Hematopoietic multipotent progenitor cell treated with erythropoietin and hydrocortisone succinate and interleukin-3 and kit ligand, for 17 days (in vitro differentiated cells): ENCODE measurements around the gene REXO4.
"Not testable (repeated sequence)": the region's sequence is repeated elsewhere in the genome, so short reads cannot be mapped to it uniquely, and the experiment has no call there.

Experiments used
- DNase-seq: peaks from one replicate; pipeline ENCODE4 v3.0.0-alpha.2; 2015; ENCODE audit warnings: low spot score

REXO4 gene

GRCh38 chr9:133417541-133418461 lies at the start of gene REXO4:
REXO4 (minus strand) TSS chr9:133418010; CDS start chr9:133417844, 166 bp downstream.
- peak; percentile 72 for DNase-seq

DNA sequence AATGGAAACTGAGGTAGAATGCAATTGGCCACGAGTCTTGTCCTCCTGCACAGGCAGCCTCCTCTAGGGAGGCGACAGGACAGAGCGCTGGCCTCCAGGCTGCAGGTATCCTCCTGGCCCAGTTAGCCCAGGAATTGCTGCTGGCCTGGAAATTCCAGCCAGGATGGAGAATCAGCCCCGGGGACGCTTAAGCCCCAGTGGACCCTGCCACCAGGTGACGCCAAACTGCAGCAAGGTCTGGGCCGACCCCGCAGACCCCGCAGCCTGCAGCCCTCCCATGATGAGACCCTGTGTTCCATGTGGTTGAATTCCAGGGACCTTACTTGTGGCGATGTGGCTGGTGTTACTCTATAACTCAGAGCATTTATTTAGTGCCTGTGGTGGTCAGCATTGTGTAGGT lies 49.3 kb upstream of the REXO4 start:
- DNase-seq = no peak

GRCh38 chr9:133465984-133466383 lies 48.2 kb upstream of the REXO4 start:
- DNase-seq = no peak

GRCh38 chr9:133464638-133465037 lies 46.8 kb upstream of the REXO4 start:
- DNase-seq = no peak

DNA sequence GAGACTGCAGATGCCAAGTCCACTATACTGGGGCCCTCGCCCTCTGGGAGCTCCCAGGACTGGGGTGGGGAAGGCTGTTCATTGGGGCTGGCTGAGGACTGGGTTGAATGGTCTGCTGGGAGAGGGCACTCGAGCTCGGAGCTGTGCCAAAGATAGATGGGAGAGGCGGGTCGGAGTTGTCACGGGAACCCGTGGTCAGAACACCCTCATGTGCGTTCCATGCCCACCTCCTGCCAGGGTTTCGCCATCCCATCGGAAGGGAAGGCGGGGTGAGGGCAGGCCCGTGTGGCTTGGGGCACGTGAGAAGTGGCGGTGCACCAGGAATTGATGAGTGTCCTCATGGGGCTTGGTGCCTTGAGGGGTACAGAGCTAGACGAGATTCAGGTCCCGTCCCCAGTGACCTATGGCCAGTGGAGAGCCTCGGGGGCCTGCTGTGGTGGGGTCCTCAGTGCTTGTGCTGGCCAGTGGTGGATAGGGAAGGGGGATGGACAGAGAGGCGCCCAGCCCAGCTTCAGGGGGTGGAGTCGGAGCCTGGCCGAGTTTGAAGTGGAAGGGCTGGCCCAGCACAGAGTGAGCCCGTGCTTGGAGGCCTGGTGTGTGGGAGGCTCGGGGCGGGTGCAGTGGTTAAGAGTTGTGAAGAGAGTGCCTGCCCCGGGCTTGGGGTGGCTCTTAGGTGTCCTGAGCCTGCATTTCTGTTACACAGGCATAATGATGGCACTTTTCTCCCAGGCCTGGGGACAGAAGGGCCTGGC lies 46.2 kb upstream of the REXO4 start:
- DNase-seq = no peak

DNA sequence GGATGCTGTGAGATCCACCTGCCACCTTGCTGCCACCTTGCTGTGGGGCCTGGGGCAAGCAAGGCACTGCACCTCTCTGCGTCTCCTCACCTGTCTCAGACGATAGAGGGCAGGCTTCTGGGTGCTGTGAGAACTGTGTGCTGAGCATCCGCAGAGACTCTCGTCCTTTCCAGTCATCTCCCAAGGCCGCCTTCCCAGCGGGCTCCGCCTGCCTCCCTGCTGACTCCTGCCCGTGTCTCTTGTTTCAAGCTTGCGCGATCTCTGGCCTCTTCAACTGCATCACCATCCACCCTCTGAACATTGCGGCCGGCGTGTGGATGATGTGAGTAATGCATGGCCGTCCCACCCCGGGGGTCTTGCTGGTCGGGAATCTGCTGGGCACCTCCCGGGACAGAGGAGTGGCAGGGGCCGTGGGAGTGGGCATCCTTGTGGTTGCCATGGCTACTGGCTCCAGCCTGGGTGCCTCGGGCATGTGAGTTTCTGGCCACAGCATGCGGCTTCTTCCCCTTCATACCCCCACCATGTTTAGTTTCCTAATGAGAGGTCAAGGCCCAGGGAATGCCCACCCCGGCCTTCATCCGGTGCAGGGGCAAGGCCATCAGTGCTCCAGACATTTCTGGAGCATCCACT lies 45.5 kb upstream of the REXO4 start:
- no peak for DNase-seq

- DNase-seq = no peak
Observed at GRCh38 chr9:133461975-133462374, 44.2 kb upstream of the REXO4 start.

DNA sequence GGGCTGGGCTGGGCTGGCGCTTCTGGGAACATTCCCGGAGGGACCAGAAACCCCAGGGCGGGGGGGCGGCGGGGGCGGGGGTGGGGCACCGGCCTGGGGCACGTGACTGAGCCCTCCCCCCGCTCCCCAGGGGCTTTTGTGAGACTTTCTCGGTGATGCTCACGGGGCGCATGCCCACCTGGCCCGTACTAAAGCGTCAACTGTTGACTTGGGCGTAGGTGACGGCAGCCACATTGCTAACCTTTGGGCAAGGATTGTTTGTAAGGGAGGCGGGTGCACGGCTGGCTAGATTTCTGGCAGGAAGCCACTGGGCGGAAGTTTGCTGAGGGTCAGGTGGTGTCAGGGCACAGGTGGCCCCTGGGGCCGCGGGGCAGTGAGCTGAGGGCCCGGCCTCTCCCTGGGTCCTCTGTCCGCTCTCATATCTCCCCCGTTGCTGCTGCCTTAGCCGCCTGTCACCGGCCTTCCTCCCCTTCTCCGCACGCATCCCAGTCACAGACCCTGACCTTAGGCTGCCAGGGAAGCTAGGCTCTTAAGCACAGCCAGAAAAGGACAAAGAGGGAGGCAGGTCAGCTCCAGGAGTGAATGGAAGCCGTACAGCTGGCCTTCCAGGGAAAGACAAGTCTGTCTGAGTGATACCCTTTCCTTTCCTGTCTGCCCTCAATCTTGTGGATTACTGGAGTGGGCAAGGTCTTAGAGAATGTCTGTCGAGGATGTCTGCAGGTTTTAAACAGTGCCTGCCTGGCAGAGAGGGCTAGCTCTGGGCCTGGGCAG lies 42.8 kb upstream of the REXO4 start:
- DNase-seq = no peak

DNA sequence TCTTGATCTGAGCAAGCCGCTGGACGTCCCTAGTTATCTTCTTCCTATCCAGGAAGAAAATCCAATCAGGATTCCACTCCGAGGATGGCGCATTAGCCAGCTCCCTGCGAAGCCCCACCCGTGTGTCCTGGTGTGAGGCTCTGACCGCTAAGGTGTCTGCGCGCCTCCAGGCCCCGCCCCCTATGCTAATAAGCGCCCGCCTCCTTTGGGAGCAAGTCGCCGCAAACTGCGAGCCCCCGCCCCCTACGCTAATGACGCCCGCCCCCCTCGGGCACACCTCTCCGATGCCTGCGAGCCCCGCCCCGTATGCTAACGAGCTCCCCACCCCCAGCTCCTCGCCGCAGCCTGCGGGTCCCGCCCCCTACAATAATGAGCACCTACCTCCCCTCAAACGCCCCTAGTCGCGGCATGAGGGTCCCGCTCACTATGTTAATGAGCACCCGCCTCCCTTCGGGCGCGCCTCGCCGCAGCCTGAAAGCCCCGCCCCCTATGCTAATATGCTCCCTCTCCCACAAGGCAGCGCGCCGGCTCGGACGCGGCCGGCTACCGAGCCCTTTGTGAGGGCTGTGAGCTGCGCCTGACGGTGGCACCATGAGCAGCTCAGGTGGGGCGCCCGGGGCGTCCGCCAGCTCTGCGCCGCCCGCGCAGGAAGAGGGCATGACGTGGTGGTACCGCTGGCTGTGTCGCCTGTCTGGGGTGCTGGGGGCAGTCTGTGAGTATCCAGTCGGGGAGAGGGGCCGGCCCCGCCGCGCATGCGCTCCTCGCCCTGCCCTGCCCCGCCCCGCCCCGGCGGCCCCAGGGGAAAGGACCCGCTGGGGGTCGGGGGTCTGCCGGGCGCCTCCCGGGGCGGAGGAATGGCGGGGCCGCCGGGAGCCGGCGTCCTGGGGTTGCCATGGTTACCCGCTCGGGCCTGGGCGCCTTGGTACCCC lies 41.9 kb upstream of the REXO4 start, which contains the start of gene CACFD1:
TSS of gene CACFD1 (plus strand) at position 503 of the 929 bp plus-strand sequence. CDS start at position 592, 89 bp downstream.
- DNase-seq = peak; percentile 86

DNA sequence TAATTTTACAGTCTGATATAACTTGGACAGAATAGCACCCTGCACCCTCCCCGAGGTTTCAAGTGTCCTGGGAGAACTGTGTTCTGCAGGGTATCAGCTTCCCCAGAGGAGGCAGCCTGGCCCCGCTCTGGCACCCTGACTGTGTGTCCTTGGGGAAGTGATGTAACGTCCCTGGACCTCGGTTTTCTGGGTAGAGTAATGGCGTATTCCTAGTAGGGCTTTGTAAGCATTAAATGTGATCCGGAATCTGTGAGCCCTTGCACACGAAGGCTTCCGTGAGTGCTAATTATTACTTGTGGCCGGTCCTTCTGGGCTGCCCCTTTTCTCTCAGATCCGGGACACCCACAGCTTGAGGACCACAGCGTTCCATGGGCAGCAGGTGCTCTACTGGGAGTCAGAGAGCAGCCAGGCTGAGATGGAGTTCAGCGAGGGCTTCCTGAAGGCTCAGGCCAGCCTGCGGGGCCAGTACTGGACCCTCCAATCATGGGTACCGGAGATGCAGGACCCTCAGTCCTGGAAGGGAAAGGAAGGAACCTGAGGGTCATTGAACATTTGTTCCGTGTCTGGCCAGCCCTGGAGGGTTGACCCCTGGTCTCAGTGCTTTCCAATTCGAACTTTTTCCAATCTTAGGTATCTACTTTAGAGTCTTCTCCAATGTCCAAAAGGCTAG lies 41.0 kb upstream of the REXO4 start:
- DNase-seq = no peak

- no peak for DNase-seq
Observed at GRCh38 chr9:133457748-133458147, 39.9 kb upstream of the REXO4 start.

DNA sequence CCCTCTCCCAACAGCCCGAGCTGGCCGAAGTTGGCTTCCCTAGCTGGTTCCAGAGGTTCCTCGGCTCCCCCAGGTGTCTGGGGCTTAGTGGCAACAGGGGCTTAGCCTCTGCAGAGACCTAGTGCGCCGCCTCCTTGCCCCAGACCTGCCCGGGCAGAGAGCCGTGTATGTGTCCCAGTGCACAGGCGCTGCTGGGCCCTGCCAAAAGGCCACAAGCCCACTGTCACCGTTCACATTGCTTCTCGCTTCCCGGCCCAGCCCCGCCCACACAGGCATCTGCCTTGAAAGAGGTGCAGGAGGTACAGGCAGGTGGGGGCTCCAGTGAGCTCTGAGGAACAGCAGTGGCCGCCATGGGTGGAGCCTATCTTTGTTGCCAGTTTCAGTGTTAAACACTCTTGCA lies 39.4 kb upstream of the REXO4 start:
- no peak for DNase-seq

GRCh38 chr9:133456409-133456808 lies 38.6 kb upstream of the REXO4 start:
- no peak for DNase-seq

- no peak for DNase-seq
Observed at GRCh38 chr9:133455936-133456335, 38.1 kb upstream of the REXO4 start.

- DNase-seq = no peak
Observed at GRCh38 chr9:133454943-133455673, 37.3 kb upstream of the REXO4 start.

DNA sequence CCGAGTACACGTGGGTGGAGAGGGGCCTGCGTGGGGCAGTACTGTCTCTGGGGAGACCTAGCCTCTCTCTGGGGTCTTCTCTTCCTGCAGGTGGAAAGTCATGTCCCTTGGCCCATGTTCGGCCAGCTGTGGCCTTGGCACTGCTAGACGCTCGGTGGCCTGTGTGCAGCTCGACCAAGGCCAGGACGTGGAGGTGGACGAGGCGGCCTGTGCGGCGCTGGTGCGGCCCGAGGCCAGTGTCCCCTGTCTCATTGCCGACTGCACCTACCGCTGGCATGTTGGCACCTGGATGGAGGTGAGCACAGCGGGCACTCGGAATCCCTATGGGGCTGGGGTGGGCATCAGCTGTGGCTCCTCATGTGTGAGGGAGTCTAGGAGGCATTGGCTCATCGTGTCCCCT lies 36.5 kb upstream of the REXO4 start:
- DNase-seq = no peak

DNA sequence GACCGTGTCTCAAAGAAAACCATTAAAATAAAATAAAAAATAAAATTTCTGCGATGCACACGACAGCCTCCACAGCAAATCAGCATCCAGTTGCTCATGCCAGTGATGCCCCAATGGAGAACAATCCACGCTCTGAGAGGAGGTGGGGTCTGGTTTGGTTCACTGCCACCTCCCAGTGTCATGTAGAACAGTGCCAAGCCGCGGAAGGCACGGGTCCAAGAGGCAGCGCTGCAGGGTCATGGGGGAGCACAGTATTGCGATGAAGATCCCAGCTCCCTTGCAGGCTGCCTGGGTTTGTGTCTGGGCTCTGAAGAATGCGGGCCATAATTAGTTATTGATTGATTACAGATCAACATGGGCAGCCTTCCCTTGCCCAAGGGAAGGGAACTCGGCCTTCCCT lies 35.8 kb upstream of the REXO4 start:
- no peak for DNase-seq

GRCh38 chr9:133452562-133452961 lies 34.8 kb upstream of the REXO4 start:
- DNase-seq = no peak

- not testable (repeated sequence) for DNase-seq
Observed at GRCh38 chr9:133451865-133452264, 34.1 kb upstream of the REXO4 start.
